Islet precursor cell (in vitro differentiated cells): ENCODE measurements around the gene OPN4.

Source experiments
- DNase-seq: peaks from one replicate; pipeline ENCODE4 v3.0.0-alpha.2; 2018

OPN4 gene

DNA sequence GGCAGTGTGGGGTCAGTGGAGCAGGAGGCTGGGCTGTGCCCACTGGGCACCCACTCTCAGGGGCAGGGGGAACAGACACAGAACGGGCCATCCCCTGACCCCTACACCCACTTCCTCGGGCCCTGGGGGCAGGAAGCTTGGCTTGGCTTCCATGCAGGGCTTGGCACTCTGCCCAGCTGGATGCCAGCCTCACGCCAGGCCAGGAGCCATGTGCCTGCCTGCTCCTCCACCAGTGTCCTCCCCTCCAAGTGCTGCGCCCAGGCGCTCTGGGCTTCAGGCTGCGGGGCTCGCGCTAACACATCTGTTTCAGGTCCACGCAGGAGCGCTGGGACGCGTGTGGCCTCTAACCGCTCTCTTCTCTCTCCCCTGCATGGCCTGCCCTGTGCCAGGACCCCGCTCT lies 26.7 kb downstream of the OPN4 start:
- DNase-seq, result no peak

DNA sequence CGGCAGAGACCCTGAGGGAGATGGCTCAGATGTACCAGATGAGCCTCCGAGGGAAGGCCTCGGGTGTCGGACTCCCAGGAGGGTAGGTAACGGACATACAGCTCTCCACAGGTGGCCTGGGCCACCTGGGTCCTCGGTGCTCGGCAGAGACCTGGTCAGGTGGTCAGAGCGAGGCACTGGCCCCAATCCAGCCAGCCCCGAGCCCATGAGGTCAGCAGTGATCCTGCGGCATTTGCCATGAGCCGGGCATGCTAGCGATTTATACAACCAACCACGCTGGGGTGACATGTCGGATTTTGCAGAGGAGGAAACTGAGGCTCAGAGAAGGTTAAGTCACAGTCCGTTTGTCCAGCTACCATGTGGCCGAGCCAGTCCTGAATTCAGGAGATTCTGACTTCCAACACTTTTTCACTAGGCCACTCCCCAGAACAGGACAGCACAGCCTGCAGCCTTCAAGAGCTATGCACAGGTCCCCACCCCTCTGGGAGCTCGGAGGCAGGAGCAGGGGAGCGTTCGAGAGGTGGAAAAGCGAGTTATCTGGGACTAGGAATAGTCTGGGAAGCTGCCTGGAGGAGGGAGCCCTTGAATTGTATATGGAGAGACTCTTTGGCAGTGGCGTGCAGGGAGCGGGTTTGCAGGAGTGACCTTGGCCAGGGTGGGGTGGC lies 27.5 kb downstream of the OPN4 start:
- DNase-seq, result peak; percentile 80

DNA sequence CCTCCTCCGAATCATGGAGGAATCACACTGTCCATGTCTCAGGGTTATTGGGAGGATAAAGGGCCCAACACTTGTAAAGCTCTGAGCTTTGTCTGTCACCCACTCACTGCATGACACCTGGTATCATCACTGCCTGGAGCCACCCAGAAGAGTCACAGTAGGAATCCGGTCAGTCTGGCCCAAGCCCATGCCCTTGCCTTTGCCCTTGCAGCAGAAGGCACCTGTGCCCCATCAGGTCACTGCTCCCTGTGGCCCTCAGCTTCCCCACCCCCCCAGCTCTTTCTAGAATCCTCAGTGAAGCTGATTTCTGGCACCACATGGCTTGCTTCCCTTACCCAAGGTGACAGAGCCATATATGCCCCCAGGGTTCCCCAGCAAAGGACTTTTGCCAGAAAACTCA lies 28.3 kb downstream of the OPN4 start:
- no peak for DNase-seq

DNA sequence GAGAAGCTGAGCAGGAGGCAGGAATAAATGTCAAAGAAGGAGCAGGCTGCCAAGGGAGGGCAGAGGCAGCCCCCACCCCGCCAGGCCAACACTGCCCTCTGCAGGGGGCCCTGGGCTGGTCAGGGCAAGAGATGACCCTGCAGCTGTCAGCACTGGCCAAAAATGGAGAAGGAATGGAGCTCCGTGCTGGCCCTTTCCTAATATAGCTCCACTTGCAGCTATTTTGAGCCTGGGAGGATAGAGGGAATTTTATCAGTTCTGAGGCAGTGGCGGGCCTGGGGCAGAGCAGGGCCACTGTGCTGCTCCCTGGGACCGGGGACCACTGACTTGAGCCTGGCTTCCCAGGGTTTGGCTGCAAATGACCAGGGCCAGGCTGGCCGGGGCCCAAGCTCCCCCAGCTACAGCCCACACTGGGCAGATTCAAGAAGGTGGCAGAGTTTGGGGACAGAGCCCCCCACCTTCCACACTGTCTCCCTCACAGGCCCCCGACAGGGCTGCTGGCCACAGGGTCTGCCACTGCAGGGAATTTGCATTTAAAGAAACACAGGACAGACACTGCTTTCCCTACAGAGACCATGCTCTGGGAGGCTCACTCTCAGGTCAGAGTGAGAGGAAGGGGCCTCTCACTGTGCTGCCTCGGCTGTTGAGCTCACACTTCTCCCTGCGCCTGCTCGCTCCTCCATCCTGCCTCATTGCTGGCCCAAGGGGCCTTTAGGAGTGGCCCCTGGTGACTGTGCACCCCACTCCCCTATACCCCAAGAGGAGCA lies 30.2 kb downstream of the OPN4 start:
- DNase-seq, result peak; percentile 85

DNA sequence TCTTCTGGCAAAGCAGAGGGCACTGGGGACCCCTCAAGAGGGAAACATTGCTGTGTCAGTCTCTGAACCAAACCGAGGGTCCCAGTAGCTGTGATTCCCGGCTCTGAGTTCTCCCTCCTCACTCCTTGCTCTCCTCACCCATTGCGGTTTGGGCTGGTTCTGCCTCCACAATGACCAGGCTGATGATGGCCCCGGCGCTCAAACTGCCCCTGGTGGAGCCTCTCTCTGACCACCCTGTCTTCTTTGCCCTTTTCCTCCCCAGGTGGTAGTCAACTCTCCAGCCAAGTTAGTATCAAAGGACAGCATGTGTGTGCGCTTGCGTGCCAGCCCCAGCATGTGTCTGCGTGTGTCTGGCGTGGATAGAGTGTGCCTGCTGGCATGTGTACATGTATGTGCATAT lies 31.1 kb downstream of the OPN4 start:
- no peak for DNase-seq

DNA sequence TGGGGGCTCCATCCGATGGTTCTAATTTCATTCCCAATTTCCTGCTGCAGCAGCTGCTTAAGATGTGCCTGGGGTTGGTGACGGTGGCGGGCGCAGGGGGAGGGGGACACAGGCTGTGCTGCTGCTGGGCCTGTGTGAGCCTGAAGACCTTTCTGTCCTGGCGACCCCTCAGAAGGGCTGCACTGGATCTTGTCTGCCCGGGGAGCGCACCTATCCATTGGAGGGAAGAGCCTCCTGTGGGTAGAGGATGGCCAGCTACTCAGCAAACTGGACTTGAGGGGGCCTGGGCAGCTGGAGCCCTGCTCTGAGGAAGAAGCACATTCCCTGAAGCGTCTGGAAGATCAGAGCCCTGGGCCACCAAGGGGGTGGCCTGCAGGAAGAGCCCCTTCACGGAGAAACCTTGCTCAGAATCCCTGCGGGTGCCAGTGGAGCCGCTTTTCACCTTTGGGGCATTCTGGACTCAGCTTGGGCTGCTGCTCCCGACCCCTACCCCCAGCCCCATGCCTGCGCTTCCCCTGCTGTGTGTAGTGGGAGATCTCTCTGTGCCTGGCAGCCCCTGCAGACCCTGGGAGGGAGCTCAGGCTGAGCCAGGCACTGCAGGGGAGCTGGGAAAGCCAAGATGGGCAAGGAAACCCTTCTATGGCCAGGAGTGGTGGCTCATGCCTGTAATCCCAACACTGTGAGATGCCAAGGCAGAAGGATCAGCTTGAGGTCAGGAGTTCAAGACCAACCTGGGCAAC lies 31.7 kb downstream of the OPN4 start:
- DNase-seq, result no peak

DNA sequence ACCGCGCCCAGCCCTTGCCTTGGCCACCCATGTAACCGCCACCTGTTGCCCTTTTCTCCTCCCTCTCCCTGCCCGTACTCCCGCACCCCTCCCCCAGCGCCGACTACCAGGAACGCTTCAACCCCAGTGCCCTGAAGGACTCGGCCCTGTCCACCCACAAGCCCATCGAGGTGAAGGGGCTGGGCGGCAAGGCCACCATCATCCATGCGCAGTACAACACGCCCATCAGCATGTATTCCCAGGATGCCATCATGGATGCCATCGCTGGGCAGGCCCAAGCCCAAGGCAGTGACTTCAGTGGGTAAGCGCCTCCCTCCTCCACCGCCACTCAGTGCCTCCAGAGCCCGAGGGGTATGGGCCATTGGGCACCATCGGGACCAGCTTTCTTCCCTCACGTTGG lies 32.6 kb downstream of the OPN4 start:
- DNase-seq, result no peak

DNA sequence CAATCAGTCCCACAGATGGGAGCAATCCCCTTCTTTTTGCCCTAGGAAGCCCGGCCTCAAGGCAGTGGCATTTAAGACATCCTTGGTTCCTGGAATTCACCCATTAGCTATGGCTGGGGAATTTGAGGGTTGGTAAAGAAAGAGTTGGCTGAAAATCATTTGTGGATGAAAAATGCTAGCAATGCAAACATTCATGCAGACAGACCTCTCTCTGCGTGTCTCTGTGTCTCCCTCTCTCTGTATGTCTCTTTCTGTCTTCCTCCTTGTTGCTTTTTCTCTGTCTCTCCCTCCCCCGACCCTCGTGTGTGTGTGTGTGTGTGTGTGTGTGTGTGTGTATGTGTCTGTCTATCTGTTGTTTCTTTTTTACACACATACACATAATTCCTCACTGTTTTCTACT lies 33.4 kb downstream of the OPN4 start:
- no peak for DNase-seq

DNA sequence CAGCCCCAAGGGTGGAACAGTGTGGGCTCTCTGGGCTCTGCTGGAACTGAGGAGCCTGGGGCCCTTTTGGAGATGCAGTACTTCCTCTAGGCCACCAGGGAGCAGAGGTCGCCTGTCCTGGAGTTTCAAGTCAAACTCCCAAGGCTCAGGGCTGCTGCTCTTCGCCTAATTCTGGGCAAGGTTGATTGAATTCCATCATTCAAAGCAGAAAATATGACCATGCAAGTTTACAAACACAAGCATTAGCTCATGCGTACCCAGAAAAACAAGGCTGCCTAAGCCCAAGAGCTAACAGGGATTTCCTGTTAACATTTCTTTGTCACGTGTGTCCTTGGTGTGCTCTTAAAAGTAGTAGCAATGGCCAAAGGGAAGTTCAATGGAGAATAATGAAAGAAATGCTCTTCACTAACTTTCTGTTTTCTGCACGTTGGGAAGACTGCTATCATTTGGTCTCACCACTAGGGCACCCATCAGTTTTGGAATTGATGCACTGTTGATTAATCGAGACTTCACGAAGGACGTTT lies 34.1 kb downstream of the OPN4 start:
- DNase-seq, result peak; percentile 78

DNA sequence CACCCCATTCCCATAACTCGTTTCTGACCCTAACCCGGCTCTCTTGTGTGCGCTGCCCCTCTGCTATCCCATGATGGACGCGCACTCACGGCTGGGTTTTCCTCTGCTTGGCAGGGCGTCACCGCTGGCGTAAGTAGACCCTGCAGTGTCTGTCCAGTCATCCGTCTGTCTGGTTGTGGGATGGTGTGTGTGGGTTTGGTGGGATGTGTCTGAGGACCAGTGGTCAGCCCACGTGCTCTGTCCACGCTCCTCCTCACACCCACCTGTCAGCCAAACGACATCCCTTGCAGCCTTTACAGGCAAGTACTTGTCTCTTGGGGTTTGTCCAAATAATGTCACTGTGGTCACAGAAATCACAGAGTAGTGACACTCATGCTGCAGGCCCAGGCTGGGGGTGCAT lies 34.8 kb downstream of the OPN4 start:
- no peak for DNase-seq

DNA sequence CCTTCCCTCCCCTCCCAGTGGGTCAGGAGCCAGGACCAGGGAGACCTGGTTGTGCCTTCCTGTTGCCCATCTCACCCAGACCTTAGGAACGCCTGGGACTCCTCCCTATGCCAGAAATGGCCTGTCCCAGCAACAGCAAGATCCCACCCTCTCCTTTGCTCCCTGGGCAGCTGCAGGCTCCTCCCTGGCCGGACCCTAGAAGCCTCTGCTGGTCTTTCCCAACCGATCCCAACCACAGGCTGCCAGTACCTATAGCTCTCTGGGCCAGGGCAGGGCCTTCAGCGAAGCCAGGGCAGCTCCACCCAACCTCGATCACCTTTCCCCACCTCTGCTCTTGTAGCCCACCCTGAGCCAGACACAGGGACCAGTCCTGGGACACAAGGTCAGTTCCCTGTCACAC lies 35.9 kb downstream of the OPN4 start:
- DNase-seq, result no peak

DNA sequence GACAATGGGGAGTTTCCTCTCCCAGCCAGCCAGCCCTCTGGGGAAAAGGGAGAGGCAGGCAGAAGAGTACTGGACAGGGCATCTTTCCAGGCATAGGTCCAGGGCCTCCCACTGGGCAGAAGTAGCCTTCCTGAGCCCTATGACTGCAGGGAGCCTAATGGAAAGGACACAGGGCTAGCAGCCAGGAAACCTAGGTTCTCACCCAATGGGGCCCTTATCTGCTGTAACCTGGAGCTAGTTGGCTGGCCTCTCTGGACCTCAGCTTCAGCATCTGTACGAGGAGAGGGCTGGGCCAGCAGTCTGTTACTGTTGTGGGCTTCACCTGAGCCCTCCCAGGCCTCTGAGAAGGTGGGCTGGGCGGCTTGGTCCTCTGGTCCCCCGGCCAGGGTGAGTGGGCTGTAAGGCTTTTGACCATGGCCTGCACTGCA lies 36.3 kb downstream of the OPN4 start:
- no peak for DNase-seq

DNA sequence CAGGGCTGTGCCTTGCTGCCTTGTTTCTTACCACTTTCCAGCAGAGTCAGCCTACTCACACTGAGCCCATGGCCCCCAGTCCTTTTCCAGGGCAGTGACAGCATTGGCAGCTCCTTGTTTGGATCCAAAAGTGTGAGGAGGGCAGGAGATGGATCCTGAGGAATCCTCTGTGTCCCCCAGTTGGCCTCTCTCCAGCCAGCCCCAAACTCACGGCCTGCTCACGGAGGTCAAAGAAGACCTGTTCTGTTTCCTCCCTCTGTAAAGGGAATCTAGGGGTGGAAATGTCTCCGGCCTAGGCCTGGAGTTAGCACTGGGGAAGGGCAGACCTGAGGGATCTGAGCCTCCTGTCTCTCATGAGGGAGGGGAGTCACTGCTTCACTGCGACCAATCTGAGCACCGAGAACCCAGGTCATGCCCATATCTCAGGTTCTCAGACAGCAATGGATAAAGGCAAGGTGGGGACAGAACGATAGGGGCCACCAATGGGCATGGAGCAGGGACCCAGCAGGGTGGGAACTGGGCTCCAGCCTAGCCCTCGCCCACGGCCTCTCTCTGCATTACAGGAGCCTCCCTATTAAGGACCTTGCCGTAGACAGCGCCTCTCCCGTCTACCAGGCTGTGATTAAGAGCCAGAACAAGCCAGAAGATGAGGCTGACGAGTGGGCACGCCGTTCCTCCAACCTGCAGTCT lies 37.1 kb downstream of the OPN4 start:
- no peak for DNase-seq

DNA sequence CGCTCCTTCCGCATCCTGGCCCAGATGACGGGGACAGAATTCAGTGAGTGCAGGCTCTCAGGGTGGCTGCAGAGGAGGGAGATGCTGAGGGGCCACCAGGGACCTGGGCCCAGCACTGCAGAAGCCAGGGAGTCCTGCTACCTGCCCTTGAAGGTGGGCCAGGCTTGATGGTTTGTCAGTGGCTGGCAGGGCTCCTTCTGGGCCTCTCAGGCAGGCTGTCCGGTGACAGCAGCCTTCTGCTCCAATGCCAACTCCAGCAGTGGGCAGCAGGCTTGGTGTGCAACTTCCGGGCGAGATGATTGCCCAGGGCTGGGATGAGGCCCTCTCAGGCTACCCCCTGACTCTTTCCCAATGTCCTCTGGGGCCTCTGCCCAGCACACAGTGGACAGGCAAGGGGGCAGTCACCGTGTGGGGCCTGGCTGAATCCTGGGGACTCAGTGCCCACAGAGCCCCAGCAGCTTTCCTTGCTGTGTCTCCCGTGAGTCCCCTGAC lies 37.7 kb downstream of the OPN4 start:
- DNase-seq, result no peak

DNA sequence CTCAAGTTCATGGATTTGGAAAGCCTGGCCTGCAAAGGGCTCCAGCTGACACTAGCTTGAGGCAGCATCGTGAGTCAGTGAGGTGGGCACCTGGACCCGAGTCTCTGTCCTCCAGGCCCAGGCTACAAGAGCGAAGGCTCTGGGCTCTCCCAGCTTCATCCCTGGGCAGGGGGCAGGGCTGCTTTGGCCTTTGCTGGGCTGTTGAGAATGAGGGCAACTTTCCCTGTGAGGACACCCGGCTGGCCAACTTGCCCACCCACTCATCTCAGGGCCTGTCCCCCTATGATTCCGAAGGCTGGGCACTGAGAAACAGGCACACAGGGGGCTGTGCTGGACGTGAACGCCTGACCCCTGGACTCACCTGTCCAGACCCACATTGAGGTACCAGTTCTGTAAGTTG lies 38.3 kb downstream of the OPN4 start:
- no peak for DNase-seq

DNA sequence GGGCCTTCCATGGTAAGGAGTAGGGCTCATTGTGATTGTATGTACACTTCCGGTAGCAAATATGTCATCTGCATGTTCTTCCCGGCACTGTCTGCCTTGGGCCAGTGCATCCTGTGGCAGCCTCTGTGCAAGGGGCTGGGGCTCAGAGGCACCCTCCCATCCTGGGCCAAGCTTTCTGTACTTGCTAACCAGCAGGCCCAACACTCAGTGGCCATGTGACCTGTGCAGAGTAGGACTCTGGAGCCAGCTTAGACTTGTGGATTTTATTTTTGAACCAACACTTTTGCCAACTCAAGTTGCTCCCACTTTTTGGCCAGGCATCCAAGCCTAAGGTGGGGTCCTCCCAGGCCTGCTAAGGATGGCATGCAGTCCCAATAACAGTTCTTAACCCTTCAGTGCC lies 38.9 kb downstream of the OPN4 start:
- no peak for DNase-seq

DNA sequence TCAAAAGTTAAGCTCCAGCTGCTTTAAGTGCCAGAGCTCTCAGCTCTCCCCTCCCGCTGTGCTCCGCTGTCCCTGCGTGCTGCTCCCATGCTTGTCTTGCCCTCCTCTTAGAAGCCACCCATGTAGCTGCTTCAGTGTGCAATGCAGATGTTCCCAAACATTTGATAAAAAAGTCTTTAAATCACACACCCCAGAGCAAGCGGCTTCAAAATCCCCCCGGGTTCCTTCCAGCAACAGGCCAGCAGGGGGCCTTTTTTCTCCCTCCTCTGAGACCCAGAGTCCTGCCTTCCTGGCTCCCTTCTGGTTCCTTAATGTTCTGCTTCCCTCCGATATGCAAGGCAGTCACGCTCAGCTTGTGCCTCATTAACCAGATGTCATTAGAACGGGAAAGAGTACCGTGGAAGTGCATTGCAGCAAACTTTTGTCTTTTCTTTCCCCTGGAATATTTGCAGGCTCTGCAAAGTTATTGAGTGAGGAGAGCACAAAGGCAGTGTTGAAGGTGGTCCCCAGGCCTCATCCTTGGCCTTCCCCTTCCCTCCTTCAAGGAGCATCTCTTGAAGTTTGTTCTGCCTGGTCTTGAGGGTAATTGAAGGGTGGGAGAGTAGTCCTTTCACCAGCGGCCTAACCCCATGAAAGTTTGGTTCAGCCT lies 39.5 kb downstream of the OPN4 start:
- peak; percentile 74 for DNase-seq

DNA sequence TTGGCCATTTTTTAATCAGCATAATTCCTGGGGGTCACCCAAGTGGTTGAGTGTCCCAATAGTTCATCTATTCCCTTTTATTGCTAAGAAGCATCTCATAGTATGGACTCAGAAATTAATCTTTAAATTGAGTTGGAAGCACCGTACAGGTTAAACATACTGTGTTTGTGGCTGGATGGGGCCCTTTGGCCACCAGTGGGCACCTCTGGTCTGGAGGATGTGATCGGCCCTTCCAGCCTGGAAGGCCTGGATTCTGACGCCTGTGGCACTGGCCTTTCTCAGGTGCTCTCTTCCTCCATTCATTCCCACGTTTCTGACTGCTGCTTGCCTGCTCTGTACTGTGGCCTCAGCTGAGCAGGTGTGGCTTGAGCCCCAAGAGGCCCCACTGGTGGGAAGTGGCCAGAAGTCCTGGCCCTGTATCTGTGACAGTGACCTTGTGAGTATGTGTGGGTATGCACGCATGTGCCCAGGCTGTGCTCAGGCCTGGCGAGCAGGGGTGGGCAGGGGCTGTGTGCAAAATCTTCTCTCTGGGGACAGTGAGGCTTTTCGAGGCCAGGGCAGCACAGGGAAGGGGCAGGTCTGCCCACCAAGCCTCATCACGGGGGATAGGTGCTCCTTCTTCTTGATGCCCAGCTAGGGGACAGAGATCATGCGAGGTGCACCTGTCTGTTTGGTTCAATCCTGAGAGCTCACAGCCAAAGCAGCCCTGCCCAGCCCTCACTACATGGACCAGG lies 44.0 kb downstream of the OPN4 start:
- no peak for DNase-seq

DNA sequence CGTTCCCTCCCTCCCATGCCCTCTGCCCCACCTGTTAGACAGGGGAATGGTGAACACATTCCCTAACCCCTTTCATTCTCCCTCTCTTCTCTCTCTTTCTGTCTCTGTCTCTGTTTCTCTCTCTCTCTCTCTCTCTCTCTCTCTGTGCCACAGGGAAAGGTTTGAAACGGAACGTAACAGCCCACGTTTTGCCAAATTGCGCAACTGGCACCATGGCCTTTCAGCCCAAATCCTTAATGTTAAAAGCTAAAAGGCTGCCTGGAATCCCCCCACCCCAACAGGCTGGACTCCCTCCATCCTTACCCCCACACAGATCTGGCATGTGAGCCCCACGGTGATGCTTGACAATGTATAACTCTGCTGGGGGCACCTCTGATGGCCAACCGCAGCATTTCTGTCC lies 44.8 kb downstream of the OPN4 start:
- DNase-seq, result no peak

DNA sequence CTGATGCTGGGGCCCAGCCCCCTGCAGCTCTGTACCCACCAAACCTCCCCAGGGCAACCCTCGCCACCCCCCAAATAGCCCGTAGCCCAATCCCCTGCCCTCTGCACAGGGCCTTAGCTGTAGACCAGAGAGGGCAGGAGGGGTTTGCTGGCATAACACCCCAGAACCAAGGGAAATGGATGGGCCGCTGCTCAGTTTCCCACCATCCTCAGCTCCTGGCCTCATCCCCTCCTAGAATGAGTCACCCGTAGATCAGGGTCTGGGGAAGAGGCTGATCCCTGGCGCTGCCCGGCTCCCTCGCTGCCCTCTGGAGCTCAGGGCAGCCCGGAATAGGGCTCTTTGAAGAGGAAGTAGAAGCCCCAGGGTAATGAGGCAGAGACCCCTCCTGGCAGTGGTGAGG lies 45.2 kb downstream of the OPN4 start:
- no peak for DNase-seq

DNA sequence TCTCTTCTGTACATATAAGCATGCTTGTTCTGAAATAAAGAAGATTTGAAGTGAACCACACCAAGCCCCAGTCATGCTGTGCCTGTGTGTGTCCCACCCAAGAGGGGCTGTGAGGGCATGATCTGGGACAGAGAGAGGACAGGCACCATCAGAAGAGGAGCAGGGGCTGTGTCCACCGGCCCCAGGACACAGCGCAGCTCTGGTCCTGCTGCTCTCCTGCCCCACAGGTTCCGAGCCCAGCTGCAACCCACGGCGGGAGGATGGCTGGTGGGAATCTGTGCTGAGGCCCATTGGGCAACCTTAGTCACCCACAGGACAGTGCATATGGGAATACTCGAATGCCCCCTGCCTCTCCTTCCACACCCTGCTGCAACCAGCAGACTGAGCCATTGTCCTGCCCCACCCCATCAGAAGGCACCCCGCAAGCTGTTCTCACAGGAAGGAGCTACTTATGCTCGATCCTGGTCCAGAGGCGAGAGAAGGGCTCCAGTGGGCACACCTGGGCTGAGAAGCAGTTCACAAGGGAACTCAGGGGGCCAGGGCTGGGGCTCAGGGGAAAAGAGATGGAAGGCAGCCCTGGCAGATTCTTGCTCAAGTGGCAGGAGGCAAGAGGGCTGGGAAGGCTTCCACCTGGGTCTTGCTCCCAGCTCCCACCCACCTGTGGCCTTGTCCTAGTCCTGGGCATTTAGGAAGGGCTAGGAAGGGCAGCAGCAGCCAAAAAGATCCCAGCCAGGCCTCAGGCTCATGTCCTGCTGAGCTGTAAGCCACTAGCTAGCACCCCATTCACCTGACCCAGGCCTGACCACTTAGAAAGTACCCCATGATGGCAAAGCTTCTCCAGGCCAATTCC lies 45.9 kb downstream of the OPN4 start:
- no peak for DNase-seq
